Ammon's horn (tissue), 1 donor: ENCODE data around the gene CERS2.
"Not testable (repeated sequence)": the region's sequence is repeated elsewhere in the genome, so short reads cannot be mapped to it uniquely, and the experiment has no call there.

Experiments
- DNase-seq: peaks from one replicate; pipeline ENCODE4 v3.0.0-alpha.2; 2016; ENCODE audit warnings: low spot score

Gene CERS2

DNA sequence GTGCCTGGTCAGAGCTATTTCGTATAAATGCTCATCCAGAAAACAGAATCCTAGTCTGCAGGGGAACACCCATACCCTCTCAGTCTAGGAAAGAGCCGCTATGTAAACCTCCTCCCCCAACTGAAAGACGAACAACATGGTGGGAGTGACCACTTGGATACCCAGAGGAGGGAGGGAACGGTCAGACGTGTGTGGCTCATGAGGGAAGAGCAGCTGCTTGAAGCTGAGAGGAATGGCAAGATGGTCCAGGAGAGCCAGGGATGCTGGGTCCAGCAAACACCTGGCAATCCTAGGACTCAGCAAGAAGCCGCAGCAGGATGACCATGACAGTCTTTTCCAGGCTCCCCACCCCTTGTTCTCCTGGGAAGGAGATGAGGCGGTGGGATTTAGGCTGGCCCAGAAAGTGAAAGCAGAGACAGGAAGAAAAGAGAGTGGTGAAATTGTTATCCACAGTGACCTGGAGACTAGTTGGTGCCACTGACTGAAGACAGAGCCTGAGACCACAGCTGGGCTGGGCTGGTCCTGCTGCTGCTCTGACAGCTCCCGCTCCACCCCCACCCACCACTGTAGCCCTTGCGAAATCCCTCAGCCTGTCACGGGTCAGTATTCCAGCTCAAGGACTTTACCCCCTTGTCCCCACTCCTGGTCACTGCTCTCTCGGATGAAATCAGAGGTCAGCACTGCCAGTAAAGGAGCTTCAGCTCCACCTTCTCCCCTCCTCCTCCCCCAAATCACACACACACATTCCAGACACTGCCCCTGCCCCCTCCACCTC, 3.6 kb downstream of the CERS2 start:
- DNase-seq = peak; percentile 62

DNA sequence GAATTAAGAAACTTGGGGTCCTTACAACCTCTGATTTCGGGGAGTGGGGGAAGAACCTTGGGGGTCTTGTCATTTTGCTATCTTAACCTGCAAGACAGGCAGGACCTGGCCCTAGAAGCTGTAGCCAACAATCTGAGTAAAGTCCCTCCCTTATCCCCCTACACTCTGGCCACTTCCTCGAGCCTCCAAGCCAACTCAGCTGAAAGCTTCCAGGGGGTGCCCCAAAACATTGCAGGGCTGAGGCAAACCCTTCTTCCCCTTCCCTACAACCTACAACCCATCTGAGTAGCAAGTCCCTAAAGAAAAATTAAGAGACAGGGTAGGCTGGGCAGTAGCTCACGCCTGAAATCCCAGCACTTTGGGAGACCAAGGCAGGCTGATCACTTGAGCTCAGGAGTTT, 5.0 kb downstream of the CERS2 start:
- DNase-seq = no peak

DNA sequence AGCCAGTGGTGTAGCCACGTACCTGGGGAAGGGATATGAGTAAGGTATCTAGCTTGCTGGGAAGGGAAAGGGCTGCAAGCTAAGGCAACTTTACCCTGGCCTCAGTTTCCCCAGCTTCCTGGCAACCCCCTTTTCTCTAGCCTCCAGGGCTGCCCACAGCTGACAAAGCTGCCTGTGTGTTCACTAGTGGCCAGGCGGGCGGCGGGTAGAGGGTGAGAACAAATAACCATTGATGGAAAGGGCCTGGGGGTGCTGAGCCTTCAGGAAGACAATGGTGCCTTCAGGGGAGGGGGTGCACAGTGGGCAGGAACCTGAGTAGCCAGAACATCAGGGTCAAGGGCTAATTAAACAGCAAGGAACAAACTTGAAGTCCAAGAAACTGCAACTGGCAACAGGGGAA, 6.1 kb downstream of the CERS2 start:
- DNase-seq = peak; percentile 90

GRCh38 chr1:150967936-150968335, 6.7 kb downstream of the CERS2 start:
- no peak for DNase-seq

GRCh38 chr1:150966011-150966410, 8.6 kb downstream of the CERS2 start:
- peak; percentile 57 for DNase-seq

DNA sequence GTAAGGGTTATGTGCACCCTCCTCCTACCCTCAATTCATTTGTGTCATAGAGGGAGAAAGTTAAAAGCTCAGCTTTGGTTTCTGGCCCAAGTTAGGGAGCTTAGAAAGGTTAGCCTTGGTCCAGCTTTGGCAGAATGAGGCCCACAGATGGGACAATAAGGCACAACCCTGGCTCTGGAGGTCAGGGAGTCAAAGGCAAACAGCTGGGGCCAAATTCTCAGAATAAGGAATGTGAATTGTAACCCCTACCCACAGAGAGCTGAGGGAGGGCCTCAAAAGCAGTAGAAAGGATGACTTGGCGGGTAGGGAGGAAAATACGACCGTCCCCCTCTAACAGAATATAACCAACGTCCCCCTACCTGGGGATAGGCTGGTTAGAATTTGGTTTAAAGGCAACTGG, 9.0 kb downstream of the CERS2 start:
- DNase-seq = no peak

DNA sequence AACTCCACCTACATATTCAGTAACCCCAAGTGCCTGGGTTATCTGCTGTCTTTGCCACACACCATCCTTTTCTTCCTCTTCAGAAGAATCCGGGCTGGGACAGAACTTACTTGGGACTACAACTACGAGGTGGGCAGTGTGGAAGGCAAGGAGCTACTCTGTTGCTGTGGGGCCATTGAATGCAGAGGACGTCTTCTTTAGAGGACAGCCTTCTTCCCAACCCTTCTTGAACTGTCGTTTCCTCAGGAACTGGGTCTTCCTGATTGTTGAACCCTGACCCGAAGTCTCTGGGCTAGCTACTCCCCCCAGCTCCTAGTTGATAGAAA, 10.5 kb downstream of the CERS2 start:
- DNase-seq = no peak

GRCh38 chr1:150963321-150964163, 11.1 kb downstream of the CERS2 start:
- no peak for DNase-seq

GRCh38 chr1:150961756-150962155, 12.9 kb downstream of the CERS2 start:
- DNase-seq = no peak

- no peak for DNase-seq
Observed at GRCh38 chr1:150960646-150961045, 14.0 kb downstream of the CERS2 start.

DNA sequence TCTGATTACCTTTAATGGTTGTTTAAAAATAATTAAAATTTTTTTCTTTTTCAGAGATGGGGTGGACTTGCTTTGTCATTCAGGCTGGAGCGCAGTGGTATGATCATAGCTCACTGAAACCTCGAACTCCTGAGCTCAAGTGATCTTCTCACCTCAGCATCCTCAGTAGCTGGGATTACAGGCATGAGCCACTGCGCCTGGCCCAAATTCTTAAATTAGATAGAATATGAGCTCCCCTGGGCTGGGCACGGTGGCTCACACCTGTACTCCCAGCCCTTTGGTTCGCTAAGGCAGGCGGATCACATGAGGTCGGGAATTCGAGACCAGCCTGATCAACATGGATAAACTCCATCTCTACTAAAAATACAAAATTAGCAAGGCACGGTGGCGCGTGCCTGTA, 17.0 kb downstream of the CERS2 start:
- no peak for DNase-seq

GRCh38 chr1:150955280-150955679, 19.4 kb downstream of the CERS2 start:
- DNase-seq = no peak

DNA sequence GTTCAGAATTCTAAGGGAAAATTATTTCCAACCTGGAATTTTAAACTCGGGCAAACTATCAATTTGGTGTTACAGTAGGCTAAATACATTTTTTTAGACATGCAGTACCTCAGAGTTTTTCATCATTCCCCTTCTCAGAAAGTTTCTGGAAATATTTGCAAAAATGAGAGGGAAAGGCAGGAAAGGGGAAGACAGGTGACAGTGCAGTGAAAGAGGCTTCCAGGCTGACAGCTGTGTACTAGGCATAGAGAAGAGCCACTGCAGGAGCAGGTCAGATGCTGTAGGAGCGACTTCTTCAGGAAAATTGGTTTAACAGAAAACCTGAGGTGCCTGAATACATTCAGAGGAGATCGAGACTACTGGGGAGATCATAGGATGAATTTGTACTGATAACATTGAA, 19.9 kb downstream of the CERS2 start:
- no peak for DNase-seq

- DNase-seq = no peak
Observed at GRCh38 chr1:150944856-150945255, 29.8 kb downstream of the CERS2 start.

GRCh38 chr1:150931773-150932172, 42.9 kb downstream of the CERS2 start:
- no peak for DNase-seq

DNA sequence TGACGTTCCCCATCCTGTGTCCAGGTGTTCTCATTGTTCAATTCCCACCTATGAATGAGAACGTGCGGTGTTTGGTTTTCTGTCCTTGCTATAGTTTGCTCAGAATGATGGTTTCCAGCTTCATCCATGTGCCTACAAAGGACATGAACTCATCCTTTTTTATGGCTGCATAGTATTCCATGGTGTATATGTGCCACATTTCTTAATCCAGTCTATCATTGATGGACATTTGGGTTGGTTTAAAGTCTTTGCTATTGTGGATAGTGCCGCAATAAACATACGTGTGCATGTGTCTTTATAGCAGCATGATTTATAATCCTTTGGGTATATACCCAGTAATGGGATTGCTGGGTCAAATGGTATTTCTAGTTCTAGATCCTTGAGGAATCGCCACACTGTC, 45.9 kb downstream of the CERS2 start:
- DNase-seq = not testable (repeated sequence)

- DNase-seq = no peak
Observed at GRCh38 chr1:150928286-150928685, 46.3 kb downstream of the CERS2 start.

- DNase-seq = no peak
Observed at GRCh38 chr1:150927624-150928023, 47.0 kb downstream of the CERS2 start.

DNA sequence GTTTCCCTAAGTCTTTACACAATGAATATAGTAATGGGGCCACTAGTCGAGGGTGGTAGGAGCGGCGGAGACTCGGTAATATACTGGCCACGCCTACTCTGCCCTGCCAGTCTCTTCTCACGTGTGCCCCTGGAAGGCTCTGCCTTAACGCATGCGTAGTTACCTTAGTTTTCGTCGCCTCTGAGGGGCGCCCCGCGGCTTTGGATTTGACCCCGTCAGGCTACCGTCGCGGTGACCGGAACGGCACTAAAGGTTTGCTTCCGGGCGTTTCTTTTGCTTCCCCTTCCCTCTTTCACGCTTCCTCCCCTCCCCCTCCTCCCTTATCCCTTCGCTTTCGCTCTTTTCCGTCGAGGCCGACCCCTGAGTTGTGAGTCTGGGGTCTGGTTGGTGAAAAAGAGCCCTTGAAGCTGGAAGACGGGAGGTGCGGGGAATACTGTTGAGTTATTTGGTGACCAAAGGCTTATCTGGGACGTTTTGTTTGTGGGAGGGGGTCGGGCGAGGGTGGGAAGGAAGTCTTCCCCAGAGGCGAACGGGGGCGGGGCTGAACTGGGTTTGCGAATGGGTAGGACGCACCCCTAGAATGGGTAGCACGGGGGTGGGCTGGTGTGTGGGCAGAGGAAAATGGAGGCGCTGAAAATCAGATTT, 48.4 kb downstream of the CERS2 start, which contains the start of gene SETDB1:
SETDB1 (plus strand) TSS at position 267 of the 645 bp plus-strand sequence. CDS start 1,352 bp downstream, outside the sequence.
- DNase-seq = peak; percentile 94

- DNase-seq = no peak
Observed at GRCh38 chr1:150925080-150925479, 49.6 kb downstream of the CERS2 start.

DNA sequence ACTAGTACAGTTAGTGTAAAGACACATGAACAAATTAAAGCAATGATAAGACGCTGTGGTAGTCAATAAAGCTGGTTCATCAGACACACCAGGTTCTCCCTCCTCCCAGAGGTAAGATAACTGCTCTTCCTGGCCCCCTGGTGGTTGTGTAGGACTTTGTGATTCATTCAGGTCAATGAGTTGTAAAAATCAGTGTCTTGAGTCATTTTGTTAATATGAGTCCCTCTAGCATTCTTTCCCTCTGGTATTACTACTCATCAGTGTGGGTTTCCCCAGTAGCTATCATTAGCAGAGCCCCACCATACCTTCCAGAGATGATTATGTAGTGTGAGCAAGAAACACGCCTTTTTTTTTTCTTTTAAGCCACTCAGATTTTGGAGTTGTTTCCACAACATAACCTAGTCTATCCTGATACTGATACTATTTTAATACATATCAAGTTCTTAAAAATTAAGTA, 52.1 kb downstream of the CERS2 start:
- peak; percentile 77 for DNase-seq

DNA sequence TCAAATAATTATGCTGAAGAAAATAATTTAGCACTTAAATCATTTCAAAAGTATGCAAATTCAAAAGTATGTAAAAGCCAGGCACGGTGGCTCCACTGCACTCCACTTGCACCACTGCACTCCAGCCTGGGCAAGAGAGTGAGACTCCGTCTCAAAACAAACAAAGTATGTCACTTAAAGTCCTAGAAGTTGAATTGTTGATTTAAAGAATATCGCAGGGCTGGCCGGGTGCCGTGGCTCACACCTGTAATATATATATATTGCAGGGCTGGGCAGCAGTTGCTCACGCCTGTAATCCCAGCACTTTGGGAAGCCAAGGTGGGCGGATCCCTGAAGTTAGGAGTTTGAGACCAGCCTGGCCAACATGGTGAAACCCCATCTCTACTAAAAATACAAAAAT, 57.2 kb downstream of the CERS2 start:
- DNase-seq = no peak
